ENCODE data around the gene ARRDC2.

Gene ARRDC2

GRCh38 chr19:18007917-18008673 lies at the start of gene ARRDC2:
TSS of gene ARRDC2 (plus strand) at chr19:18008170. CDS start at chr19:18008311, 141 bp downstream.
- peak; percentile 94 for DNase-seq (ENCODE audit: extremely low spot score)
- TF ChIP-seq SUZ12 (IDR thresholded peaks at IDR 0.05), result no peak
- 0 out of 2 replicates have a peak, but pooled peaks have one; percentile 12 for TF ChIP-seq LEF1 (IDR thresholded peaks at IDR 0.05; ENCODE audit: borderline replicate concordance)
- TF ChIP-seq FOXM1 (IDR thresholded peaks at IDR 0.05; ENCODE audit: borderline replicate concordance), result no peak
- no peak for TF ChIP-seq ELF4 (IDR thresholded peaks at IDR 0.05)
- no peak for TF ChIP-seq FOXA1 (IDR thresholded peaks at IDR 0.05)
- TF ChIP-seq SP1 (IDR thresholded peaks at IDR 0.05), result no peak
- CTCF ChIA-PET, result interaction anchor here (0.6 to 1.3 kb wide), 4 partner anchors 49 to 567 kb away, joined by 3 to 6 read pairs (median 4); no protein-coding TSS in a partner anchor
- POLR2A ChIA-PET, result interaction anchor here (1.1 to 1.5 kb wide), 3 partner anchors 9 to 75 kb away, joined by 3 to 4 read pairs (median 3); partner anchors contain the start of gene CCDC124

DNA sequence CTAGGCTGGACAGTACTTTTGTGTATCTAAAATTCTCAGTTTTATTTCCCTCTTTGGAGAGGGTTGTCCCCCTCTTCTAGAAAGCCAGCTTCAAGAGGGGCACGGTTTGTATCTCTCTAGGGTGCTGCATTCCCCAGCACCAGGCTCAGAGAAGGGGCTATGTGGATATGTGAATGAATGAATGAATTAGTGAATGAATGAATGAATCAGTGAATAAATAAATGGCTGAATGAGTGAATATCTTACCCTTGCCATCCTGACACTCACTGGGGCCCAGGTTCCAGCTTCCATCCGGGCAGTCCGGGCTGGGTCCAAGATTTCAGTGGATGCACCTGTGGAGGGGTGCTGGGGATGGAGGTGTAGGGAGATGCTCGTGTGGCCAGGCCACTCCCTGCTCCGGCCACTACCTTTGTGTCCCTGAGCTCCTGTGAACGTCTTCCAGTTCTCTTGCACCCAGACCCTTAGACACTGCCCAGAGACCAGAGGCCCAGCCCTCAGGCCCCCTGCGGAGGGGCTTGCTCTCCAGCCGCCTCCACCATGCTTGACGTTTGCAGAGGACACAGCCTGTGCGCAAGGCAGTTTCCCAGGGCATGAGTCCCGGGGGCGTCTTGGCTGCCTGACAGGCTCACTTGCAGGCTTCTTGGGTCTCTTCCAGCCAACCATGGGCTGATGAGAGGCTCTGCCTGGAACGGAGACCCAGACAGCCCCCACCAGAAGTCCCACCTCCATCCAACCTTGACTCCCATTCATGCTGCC lies 43.9 kb upstream of the ARRDC2 start:
- POLR2A ChIA-PET, result no interaction called here
- CTCF ChIA-PET, result no interaction called here
- no peak for TF ChIP-seq BHLHE40 (IDR thresholded peaks at IDR 0.05; ENCODE audit: borderline replicate concordance)
- no peak for TF ChIP-seq ELF4 (IDR thresholded peaks at IDR 0.05)
- no peak for TF ChIP-seq ZNF384 (IDR thresholded peaks at IDR 0.05)
- no peak for TF ChIP-seq HDGF (IDR thresholded peaks at IDR 0.05; ENCODE audit: borderline replicate concordance)
- TF ChIP-seq FOXM1 (IDR thresholded peaks at IDR 0.05; ENCODE audit: borderline replicate concordance), result no peak
- TF ChIP-seq SUZ12 (IDR thresholded peaks at IDR 0.05), result no peak
- TF ChIP-seq L3MBTL2 (conservative IDR thresholded peaks at IDR 0.05), result no peak
- TF ChIP-seq SP1 (IDR thresholded peaks at IDR 0.05), result no peak
- TF ChIP-seq NFRKB (IDR thresholded peaks at IDR 0.05), result no peak
- TF ChIP-seq CTBP1 (IDR thresholded peaks at IDR 0.05; ENCODE audit: borderline replicate concordance), result no peak
- no peak for TF ChIP-seq TARDBP (IDR thresholded peaks at IDR 0.05)
- no peak for TF ChIP-seq FOXK2 (IDR thresholded peaks at IDR 0.05)
- TF ChIP-seq LEF1 (IDR thresholded peaks at IDR 0.05; ENCODE audit: borderline replicate concordance), result no peak
- no peak for TF ChIP-seq PKNOX1 (IDR thresholded peaks at IDR 0.05)
- no peak for TF ChIP-seq FOXA1 (IDR thresholded peaks at IDR 0.05)
- no peak for TF ChIP-seq ARNT (IDR thresholded peaks at IDR 0.05)
- no peak for DNase-seq (ENCODE audit: extremely low spot score)

DNA sequence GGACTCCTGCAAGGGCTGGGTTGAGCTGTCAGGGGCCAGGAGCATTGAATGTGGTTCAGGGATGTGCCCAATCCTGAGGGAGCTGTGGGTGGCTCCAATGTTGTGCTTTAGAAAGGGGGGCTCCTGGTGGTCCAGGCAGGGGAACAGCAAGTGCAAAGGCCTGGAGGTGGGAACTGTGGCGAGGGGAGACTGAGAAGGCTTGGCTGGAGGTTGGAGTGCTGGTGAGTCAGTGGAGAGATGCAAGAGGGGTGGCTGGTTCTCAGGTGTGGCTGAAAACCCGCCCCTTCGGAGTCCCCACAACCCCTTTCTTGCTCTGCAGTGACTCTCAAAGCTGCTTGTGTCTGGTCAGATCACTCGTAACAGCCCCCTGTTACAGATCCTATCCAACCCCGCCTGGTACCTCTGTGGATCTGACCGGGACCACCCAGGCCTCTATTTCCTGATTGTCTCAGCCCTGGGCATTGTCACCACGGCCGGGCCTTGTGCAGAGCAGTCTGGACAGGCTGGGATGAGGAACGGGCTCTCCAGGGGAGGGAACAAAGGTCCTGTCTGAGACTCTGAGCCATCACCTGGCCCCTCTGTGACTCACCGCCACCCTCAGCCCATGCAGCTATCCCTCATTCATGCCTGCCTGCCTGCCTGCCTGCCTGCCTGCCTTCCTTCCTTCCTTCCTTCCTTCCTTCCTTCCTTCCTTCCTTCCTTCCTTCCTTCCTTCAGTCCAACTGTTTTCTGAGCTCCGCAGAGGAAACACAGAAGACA lies 42.4 kb upstream of the ARRDC2 start:
- POLR2A ChIA-PET, result interaction anchor here (1.2 kb wide), 1 partner anchor 10 kb away, joined by 3 read pairs; no protein-coding TSS in a partner anchor
- no peak for DNase-seq (ENCODE audit: extremely low spot score)

GRCh38 chr19:17966129-17966483 lies 41.9 kb upstream of the ARRDC2 start:
- ChIA-PET CTCF (interaction anchor here (1.2 kb wide), 1 partner anchor 15 kb away, joined by 3 read pairs; no protein-coding TSS in a partner anchor), POLR2A (interaction anchor here (1.2 to 1.4 kb wide), 2 partner anchors 9 to 33 kb away, joined by 3 to 5 read pairs; partner anchors contain the start of gene CCDC124)
- TF ChIP-seq NFRKB (IDR thresholded peaks at IDR 0.05), result no peak
- TF ChIP-seq SP1 (IDR thresholded peaks at IDR 0.05), result no peak
- no peak for TF ChIP-seq FOXK2 (IDR thresholded peaks at IDR 0.05)
- TF ChIP-seq CTBP1 (IDR thresholded peaks at IDR 0.05; ENCODE audit: borderline replicate concordance), result no peak
- TF ChIP-seq ARNT (IDR thresholded peaks at IDR 0.05), result no peak
- TF ChIP-seq BHLHE40 (IDR thresholded peaks at IDR 0.05; ENCODE audit: borderline replicate concordance), result no peak
- DNase-seq (ENCODE audit: extremely low spot score), result no peak

More for the DNA sequence above, 42.4 kb upstream of the ARRDC2 start:
- TF ChIP-seq NFRKB (IDR thresholded peaks at IDR 0.05) (no peak), HDGF (IDR thresholded peaks at IDR 0.05; ENCODE audit: borderline replicate concordance) (no peak), FOXA1 (IDR thresholded peaks at IDR 0.05) (no peak), FOXK2 (IDR thresholded peaks at IDR 0.05) (no peak), CTBP1 (IDR thresholded peaks at IDR 0.05; ENCODE audit: borderline replicate concordance) (no peak), ZNF384 (IDR thresholded peaks at IDR 0.05) (no peak), L3MBTL2 (conservative IDR thresholded peaks at IDR 0.05) (no peak), ARNT (IDR thresholded peaks at IDR 0.05) (no peak), ELF4 (IDR thresholded peaks at IDR 0.05) (no peak), LEF1 (IDR thresholded peaks at IDR 0.05; ENCODE audit: borderline replicate concordance) (no peak), PKNOX1 (IDR thresholded peaks at IDR 0.05) (no peak), BHLHE40 (IDR thresholded peaks at IDR 0.05; ENCODE audit: borderline replicate concordance) (no peak), SP1 (IDR thresholded peaks at IDR 0.05) (no peak)
- CTCF ChIA-PET, result interaction anchor here (1.2 kb wide), 1 partner anchor 14 kb away, joined by 3 read pairs; no protein-coding TSS in a partner anchor

- ChIA-PET CTCF (interaction anchor here (1.2 kb wide), 1 partner anchor 15 kb away, joined by 3 read pairs; no protein-coding TSS in a partner anchor), POLR2A (interaction anchor here (1.2 to 1.4 kb wide), 2 partner anchors 9 to 34 kb away, joined by 3 to 5 read pairs; partner anchors contain the start of gene CCDC124)
These were observed 41.3 kb upstream of the ARRDC2 start, which contains the start of gene KCNN1 for GRCh38 chr19:17966550-17967256. TSS of gene KCNN1 (plus strand) at chr19:17967107. CDS start at chr19:17973889, 6,782 bp downstream.

More at GRCh38 chr19:17966550-17967256, 41.3 kb upstream of the ARRDC2 start, which contains the start of gene KCNN1:
- peak; percentile 92 for DNase-seq (ENCODE audit: extremely low spot score)
- TF ChIP-seq SUZ12 (IDR thresholded peaks at IDR 0.05) (no peak), LEF1 (IDR thresholded peaks at IDR 0.05; ENCODE audit: borderline replicate concordance) (no peak), TARDBP (IDR thresholded peaks at IDR 0.05) (no peak), FOXK2 (IDR thresholded peaks at IDR 0.05) (no peak), BHLHE40 (IDR thresholded peaks at IDR 0.05; ENCODE audit: borderline replicate concordance) (no peak), CTBP1 (IDR thresholded peaks at IDR 0.05; ENCODE audit: borderline replicate concordance) (no peak), FOXM1 (IDR thresholded peaks at IDR 0.05; ENCODE audit: borderline replicate concordance) (no peak), PKNOX1 (IDR thresholded peaks at IDR 0.05) (no peak), HDGF (IDR thresholded peaks at IDR 0.05; ENCODE audit: borderline replicate concordance) (no peak), FOXA1 (IDR thresholded peaks at IDR 0.05) (no peak), SP1 (IDR thresholded peaks at IDR 0.05) (no peak), L3MBTL2 (conservative IDR thresholded peaks at IDR 0.05) (no peak), ELF4 (IDR thresholded peaks at IDR 0.05) (no peak), ZNF384 (IDR thresholded peaks at IDR 0.05) (no peak), ARNT (IDR thresholded peaks at IDR 0.05) (no peak)

Data from HEK293T (cell line).